ENCODE data around the gene RPUSD3.
"Not testable (repeated sequence)": the region's sequence is repeated elsewhere in the genome, so short reads cannot be mapped to it uniquely, and the experiment has no call there.

RPUSD3 gene

DNA sequence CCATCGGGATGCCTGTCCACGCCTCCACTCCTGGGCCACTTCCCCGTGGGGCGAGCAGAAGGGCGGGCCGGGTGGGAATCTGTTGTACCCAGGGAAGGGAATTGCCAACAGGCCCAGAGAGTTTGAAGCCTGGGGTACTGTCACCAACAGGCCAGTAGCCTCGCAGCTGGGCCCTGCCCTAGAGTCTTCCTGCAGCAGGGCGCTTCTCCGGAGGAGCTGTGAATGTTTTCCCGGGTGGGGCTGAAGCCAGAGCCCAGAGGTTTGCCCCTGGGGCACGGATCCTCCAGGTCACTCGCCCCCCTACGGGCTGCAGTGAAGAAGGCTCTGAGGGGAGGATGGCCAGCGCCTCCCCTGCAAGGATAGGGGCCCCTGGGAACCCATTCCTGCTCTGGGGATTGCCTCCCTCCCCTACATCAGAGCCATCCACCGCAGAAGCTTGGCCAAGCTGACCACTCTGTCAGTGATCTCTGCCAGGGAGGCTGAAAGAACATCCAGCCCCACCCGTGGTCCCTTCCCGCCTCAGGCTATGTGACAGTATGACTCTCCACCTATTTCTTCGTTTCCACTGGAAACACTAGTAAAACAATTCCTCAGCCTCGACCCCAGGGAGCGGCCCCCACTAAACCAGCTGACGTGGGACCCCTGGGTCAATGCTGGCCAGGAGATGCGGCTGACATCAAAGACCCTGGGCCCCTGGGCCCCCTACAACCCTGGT lies 19.4 kb upstream of the RPUSD3 start:
- H3K27ac ChIP-seq: no peak overlapping the region
- TF ChIP-seq ZFX (IDR thresholded peaks at IDR 0.05) (no peak), CTCF (conservative IDR thresholded peaks at IDR 0.05) (no peak)

DNA sequence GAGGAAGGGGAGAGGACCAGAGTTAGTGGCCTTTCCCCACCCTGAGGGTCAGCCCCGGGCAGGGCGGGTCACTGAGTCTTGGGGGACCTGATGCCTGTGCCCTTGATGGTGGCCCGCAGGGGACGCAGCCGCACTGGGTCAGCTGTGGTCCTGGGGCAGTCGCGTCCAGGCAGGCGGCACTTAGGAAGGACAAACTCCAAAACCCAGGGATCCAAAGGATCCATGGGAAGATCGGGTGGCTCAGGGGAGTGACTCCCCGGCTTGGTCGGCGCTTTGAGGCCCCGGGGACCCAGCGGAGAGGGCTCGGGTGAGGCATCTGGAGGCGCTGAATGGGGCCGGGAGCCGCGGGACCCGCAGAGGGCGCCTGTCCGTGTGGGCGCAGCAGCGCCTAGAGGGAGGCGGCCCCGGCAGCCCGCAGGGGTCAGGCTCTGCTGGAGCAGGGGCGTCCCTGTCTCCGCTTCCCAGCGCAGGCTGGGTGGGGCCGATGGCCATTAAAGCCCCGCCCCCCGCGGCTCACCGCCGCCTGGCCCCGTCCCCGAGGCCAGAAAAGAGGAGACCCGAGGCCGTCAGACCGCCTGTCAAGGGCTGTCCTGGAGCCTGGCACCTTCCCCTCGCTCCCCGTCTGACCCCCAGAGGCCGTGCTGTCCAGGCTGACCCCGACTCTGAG lies 18.7 kb upstream of the RPUSD3 start:
- no peak overlapping the region for H3K27ac ChIP-seq
- no peak for TF ChIP-seq ZFX (IDR thresholded peaks at IDR 0.05)
- no peak for TF ChIP-seq CTCF (conservative IDR thresholded peaks at IDR 0.05)

- no peak for TF ChIP-seq ZFX (IDR thresholded peaks at IDR 0.05)
- TF ChIP-seq CTCF (conservative IDR thresholded peaks at IDR 0.05): no peak
- no peak overlapping the region for H3K27ac ChIP-seq
These were observed 17.9 kb upstream of the RPUSD3 start for GRCh38 chr3:9861626-9862130.

DNA sequence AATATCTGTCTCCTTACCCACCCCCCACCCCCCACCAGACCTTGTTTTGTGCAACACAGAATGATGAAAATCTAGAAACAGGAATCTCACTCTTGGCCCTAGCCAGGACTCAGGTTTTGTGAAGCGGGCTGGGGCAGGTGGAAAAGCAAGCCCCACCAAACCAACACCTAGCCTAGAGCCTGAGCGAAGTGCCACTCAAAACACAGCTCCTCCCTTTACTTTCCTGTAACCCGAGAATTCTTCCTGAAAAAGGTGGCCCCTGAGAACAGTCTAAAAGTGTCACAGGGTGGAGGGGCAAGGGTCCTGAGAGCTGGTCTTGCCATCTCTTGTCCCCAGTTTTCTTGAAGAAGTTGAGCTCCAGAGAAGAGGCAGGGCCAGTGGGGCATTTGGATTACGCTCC lies 17.4 kb upstream of the RPUSD3 start:
- no peak overlapping the region for H3K27ac ChIP-seq
- TF ChIP-seq ZFX (IDR thresholded peaks at IDR 0.05) (no peak), CTCF (conservative IDR thresholded peaks at IDR 0.05) (no peak)

DNA sequence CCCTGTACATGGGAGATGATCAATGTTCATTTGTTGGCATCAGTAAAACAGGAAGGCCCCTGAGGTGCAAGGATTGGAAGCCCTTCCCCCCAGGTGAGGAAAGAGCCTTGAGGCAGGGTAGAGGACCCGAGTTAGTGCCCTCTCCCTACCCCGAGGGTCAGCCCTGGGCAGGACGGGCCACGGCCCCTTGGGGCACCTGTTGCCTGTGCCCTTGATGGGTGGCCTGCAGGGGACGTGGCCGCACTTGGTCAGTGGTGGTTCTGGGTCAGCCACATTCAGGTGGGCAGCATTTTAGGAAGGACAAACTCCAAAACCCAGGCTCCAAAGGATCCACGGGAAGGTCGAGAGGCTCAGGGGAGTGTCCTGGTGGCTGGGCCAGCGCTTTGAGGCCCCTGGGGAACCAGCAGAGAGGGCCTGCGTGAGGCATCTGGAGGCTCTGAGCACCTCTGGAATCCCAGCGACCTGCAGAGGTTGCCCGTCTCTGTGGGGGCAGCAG lies 15.8 kb upstream of the RPUSD3 start:
- no peak overlapping the region for H3K27ac ChIP-seq
- TF ChIP-seq ZFX (IDR thresholded peaks at IDR 0.05): no peak
- TF ChIP-seq CTCF (conservative IDR thresholded peaks at IDR 0.05): no peak

DNA sequence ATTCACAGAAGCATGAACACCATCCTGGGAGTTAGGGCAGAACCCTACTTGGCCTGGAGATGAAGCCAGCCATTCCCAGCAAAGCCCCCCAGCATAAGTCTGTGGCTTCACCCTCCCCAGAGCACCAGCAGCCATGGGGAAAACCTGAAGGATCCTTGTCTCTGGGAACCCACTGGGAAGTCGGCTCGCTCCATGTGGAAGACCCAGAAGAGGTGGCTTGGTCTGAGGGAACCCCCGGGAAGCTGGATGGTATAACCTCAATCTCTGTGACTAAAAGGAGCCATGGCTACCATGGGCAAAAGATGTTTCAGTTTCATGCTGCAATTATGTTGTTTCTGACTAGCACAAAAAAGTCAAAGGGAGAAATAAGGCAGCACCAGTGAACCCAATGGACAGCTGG lies 11.8 kb upstream of the RPUSD3 start:
- no peak overlapping the region for H3K27ac ChIP-seq
- no peak for TF ChIP-seq CTCF (conservative IDR thresholded peaks at IDR 0.05)
- TF ChIP-seq ZFX (IDR thresholded peaks at IDR 0.05): no peak

- not testable (repeated sequence) for H3K27ac ChIP-seq
These were observed 10.6 kb upstream of the RPUSD3 start for GRCh38 chr3:9854291-9854940.

All from C4-2B (cell line).